ENCODE results near the gene PSAP. TPM values are rescaled to one million over a fixed set of nuclear protein-coding genes. Genes with fewer than 3 reads are reported as not detected.

PSAP gene
- total RNA-seq, 1 donor from 2014 or later: 295 TPM

GRCh38 chr10:71809628-71810027, 41.4 kb downstream of the PSAP start:
- Mint-ChIP-seq H3K4me1 (peaks cover 7% of the 10 kb centered on the region), H3K27ac (ENCODE audit: unreplicated experiment) (no peak overlapping the region), H3K9me3 (no peaks in the 10 kb centered on the region), H3K4me3 (no peak overlapping the region), H3K36me3 (ENCODE audit: low read depth) (no peaks in the 10 kb centered on the region), H3K27me3 (ENCODE audit: low read depth) (peaks cover 22% of the 10 kb centered on the region)
- DNase-seq (ENCODE audit: low read depth, low spot score): no peak
- TF ChIP-seq, protein P1, sequence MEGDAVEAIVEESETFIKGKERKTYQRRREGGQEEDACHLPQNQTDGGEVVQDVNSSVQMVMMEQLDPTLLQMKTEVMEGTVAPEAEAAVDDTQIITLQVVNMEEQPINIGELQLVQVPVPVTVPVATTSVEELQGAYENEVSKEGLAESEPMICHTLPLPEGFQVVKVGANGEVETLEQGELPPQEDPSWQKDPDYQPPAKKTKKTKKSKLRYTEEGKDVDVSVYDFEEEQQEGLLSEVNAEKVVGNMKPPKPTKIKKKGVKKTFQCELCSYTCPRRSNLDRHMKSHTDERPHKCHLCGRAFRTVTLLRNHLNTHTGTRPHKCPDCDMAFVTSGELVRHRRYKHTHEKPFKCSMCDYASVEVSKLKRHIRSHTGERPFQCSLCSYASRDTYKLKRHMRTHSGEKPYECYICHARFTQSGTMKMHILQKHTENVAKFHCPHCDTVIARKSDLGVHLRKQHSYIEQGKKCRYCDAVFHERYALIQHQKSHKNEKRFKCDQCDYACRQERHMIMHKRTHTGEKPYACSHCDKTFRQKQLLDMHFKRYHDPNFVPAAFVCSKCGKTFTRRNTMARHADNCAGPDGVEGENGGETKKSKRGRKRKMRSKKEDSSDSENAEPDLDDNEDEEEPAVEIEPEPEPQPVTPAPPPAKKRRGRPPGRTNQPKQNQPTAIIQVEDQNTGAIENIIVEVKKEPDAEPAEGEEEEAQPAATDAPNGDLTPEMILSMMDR (conservative IDR thresholded peaks at IDR 0.05): no peak

DNA sequence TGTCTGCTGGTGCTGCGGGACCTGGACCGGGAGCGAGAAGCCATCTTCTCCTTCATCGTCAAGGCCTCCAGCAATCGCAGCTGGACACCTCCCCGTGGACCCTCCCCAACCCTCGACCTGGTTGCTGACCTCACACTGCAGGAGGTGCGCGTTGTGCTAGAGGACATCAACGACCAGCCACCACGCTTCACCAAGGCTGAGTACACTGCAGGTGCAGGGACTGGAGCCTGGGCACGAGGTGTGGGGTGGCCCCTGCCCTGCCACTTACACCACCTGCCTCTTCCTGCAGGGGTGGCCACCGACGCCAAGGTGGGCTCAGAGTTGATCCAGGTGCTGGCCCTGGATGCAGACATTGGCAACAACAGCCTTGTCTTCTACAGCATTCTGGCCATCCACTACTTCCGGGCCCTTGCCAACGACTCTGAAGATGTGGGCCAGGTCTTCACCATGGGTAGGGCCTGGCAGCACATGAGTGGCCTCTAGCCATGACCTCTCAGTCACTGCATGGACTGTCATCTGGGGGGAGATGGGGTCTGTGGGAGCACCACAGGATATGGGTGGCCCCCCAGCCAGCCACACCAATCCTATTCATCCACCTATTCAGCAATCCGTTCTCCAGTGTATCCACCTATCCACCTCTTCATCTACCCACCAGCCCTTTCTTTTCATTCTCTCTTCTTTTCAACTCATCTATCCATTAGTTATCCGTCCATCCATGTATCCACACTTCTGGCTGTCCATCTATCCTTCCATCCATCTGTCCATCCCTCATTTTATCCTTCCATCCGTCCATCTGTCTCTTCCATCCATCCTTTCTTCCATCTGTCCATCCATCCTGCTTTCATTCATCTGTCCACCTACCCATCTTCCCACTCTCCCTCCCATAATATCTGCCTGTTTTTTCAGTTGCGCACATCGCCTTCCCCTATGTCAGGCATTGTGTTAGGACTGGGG, 43.2 kb downstream of the PSAP start:
- Mint-ChIP-seq H3K9me3 (no peaks in the 10 kb centered on the region), H3K27ac (ENCODE audit: unreplicated experiment) (no peak overlapping the region), H3K4me3 (no peak overlapping the region), H3K36me3 (ENCODE audit: low read depth) (no peaks in the 10 kb centered on the region), H3K27me3 (ENCODE audit: low read depth) (peaks cover 27% of the 10 kb centered on the region), H3K4me1 (peaks cover 7% of the 10 kb centered on the region)
- TF ChIP-seq, protein P1 (conservative IDR thresholded peaks at IDR 0.05): no peak
- DNase-seq (ENCODE audit: low read depth, low spot score): no peak

- TF ChIP-seq, protein P1 (conservative IDR thresholded peaks at IDR 0.05): no peak
- Mint-ChIP-seq H3K27me3 (ENCODE audit: low read depth) (peaks cover 27% of the 10 kb centered on the region), H3K4me1 (peaks cover 7% of the 10 kb centered on the region), H3K36me3 (ENCODE audit: low read depth) (no peaks in the 10 kb centered on the region), H3K9me3 (no peaks in the 10 kb centered on the region), H3K4me3 (no peak overlapping the region), H3K27ac (ENCODE audit: unreplicated experiment) (no peak overlapping the region)
- no peak for DNase-seq (ENCODE audit: low read depth, low spot score)
Measured at GRCh38 chr10:71806704-71807556, 44.1 kb downstream of the PSAP start.

- Mint-ChIP-seq H3K36me3 (ENCODE audit: low read depth) (no peaks in the 10 kb centered on the region), H3K27me3 (ENCODE audit: low read depth) (peaks cover 27% of the 10 kb centered on the region), H3K4me3 (no peak overlapping the region), H3K27ac (ENCODE audit: unreplicated experiment) (no peak overlapping the region), H3K9me3 (no peaks in the 10 kb centered on the region), H3K4me1 (peaks cover 7% of the 10 kb centered on the region)
- no peak for DNase-seq (ENCODE audit: low read depth, low spot score)
- TF ChIP-seq, protein P1 (conservative IDR thresholded peaks at IDR 0.05): no peak
Measured at GRCh38 chr10:71805776-71806703, 45.0 kb downstream of the PSAP start.

DNA sequence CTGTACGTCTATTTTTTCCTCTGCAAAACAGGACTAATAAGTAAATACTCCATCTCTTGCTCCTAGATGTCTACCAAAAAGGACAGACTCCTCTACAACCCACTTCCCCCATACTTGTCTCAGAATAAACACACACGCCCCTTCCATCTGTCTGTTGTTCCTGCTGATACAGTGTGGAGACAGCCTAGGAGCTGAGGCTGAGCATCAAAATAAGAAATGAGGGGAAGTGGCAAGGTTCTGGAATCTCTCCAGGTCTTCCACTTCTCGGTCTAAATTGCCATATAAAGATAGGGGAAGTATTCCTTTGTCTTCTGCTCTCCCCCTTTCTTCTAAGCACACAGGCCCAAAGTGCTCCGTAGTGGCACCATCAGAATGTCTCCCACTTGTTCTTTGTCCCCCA, 47.0 kb downstream of the PSAP start:
- H3K36me3 Mint-ChIP-seq (ENCODE audit: low read depth): no peaks in the 10 kb centered on the region
- TF ChIP-seq, protein P1 (conservative IDR thresholded peaks at IDR 0.05): no peak
- peaks cover 27% of the 10 kb centered on the region for H3K27me3 Mint-ChIP-seq (ENCODE audit: low read depth)
- no peak for DNase-seq (ENCODE audit: low read depth, low spot score)
- H3K4me3 Mint-ChIP-seq: no peak overlapping the region
- H3K4me1 Mint-ChIP-seq: peaks cover 7% of the 10 kb centered on the region
- H3K9me3 Mint-ChIP-seq: no peaks in the 10 kb centered on the region
- no peak overlapping the region for H3K27ac Mint-ChIP-seq (ENCODE audit: unreplicated experiment)

All from neural crest cell (in vitro differentiated cells).